GM23248 (cell line): ENCODE measurements around the gene TOX2. TPM values are rescaled to one million over a fixed set of nuclear protein-coding genes. Genes with fewer than 3 reads are reported as not detected.

ENCODE experiments used
- DNase-seq: peaks from one replicate; pipeline ENCODE4 v3.0.0-alpha.2; 2015
- H2AFZ ChIP-seq: fragments of 200-600 bp; sonication (generic); 2 replicates; pipeline ENCODE4 v1.6.1; 2016; ENCODE audit warnings: antibody characterized with exemption
- H3F3A ChIP-seq: fragments of 200-600 bp; sonication (generic); 2 replicates; pipeline ENCODE4 v1.6.1; 2016; ENCODE audit warnings: mild to moderate bottlenecking, antibody characterized with exemption, mixed run types; ENCODE audit not compliant: insufficient read depth
- H3K27ac ChIP-seq: fragments of 200-600 bp; sonication (generic); 2 replicates; pipeline ENCODE4 v1.5.1; 2016; ENCODE audit warnings: mild to moderate bottlenecking
- H3K27me3 ChIP-seq: fragments of 200-600 bp; sonication (generic); replicated peaks from 2 replicates; pipeline ENCODE4 v1.6.1; 2016; ENCODE audit warnings: mild to moderate bottlenecking; ENCODE audit not compliant: insufficient read depth
- H3K36me3 ChIP-seq: fragments of 200-600 bp; sonication (generic); 2 replicates; pipeline ENCODE4 v1.6.1; 2016; ENCODE audit warnings: low read depth, mild to moderate bottlenecking
- H3K4me1 ChIP-seq: fragments of 200-600 bp; sonication (generic); 2 replicates; pipeline ENCODE4 v1.6.1; 2016; ENCODE audit warnings: mild to moderate bottlenecking; ENCODE audit not compliant: insufficient read depth
- H3K4me2 ChIP-seq: fragments of 200-600 bp; sonication (generic); one replicate; pipeline ENCODE4 v1.6.1; 2016; ENCODE audit warnings: mild to moderate bottlenecking; ENCODE audit not compliant: unreplicated experiment
- H3K4me3 ChIP-seq: fragments of 200-600 bp; sonication (generic); 2 replicates; pipeline ENCODE4 v1.5.1; 2016; ENCODE audit warnings: mild to moderate bottlenecking
- H3K79me2 ChIP-seq: fragments of 200-600 bp; sonication (generic); 2 replicates; pipeline ENCODE4 v1.6.1; 2016; ENCODE audit warnings: mild to moderate bottlenecking; ENCODE audit not compliant: insufficient read depth
- H3K9ac ChIP-seq: fragments of 200-600 bp; sonication (generic); 2 replicates; pipeline ENCODE4 v1.6.1; 2016; ENCODE audit warnings: mild to moderate bottlenecking
- H3K9me2 ChIP-seq: fragments of 200-600 bp; sonication (generic); 2 replicates; pipeline ENCODE4 v1.6.1; 2016; ENCODE audit warnings: mixed run types, mild to moderate bottlenecking, moderate library complexity; ENCODE audit not compliant: insufficient read depth
- H3K9me3 ChIP-seq: fragments of 200-600 bp; sonication (generic); one replicate; pipeline ENCODE4 v1.6.1; 2017; ENCODE audit warnings: low read depth
- H4K20me1 ChIP-seq: fragments of 200-600 bp; sonication (generic); 2 replicates; pipeline ENCODE4 v1.6.0; 2016; ENCODE audit not compliant: insufficient read depth
- EZH2 ChIP-seq: fragments of 200-600 bp; sonication (generic); IDR thresholded peaks from 2 replicates; pipeline ENCODE4 v1.6.1; 2018; ENCODE audit warnings: antibody characterized with exemption, mild to moderate bottlenecking; ENCODE audit not compliant: insufficient read depth, poor library complexity, severe bottlenecking
- EZH2phosphoT487 ChIP-seq: fragments of 200-600 bp; sonication (generic); IDR thresholded peaks from 2 replicates; pipeline ENCODE4 v1.6.1; 2018; ENCODE audit warnings: antibody characterized with exemption, moderate library complexity, mild to moderate bottlenecking, low read depth; ENCODE audit not compliant: insufficient read depth
- WGBS, 2 experiments: methylation state at CpG; one replicate each; pipeline ENCODE4 v1.1.6; 2015 to 2017; ENCODE audit warnings: low lambda C conversion rate in 2 of 2, low coverage in 1 of 2; ENCODE audit errors: missing lambda C conversion rate in 2 of 2; 5-methylcytosine and 5-hydroxymethylcytosine counted together
- in situ Hi-C: fragments of 300-500 bp; cut with MboI; formaldehyde crosslinking; loops from 2 replicates; pipeline ENCODE4 v1.15.0; 2020
- polyA plus RNA-seq: library from polyadenylated mRNA; unstranded; fragments of >200 nt; fragmentation: Nextera tagmentation; extraction: Ambion mirVana; gene quantifications from 2 replicates; pipeline ENCODE4 v1.2.1, GENCODE V29; 2016
- total RNA-seq: library from RNA; depleted of rRNA; stranded (reverse); fragments of >200 nt; shearing (Covaris generic); gene quantifications from 2 replicates; pipeline ENCODE4 v1.2.3, GENCODE V29; 2014

TOX2 gene
- total and polyA plus RNA-seq, 2 experiments from 2014 or later = 0.97 to 15.9 TPM

- no peaks in the 10 kb centered on the region for H3K27me3 ChIP-seq
- H3F3A ChIP-seq = no peaks in the 10 kb centered on the region
- TF ChIP-seq EZH2 = no peak
- no peak for TF ChIP-seq EZH2phosphoT487
- H3K27ac ChIP-seq = no peak overlapping the region
- H4K20me1 ChIP-seq = no peaks in the 10 kb centered on the region
- H3K79me2 ChIP-seq = no peaks in the 10 kb centered on the region
- H2AFZ ChIP-seq = no peak overlapping the region
- DNase-seq = peak; percentile 53
- peak overlapping the region; percentile 24 for H3K4me2 ChIP-seq
- H3K36me3 ChIP-seq = no peaks in the 10 kb centered on the region
- in situ Hi-C loops = no loop called here
- H3K4me1 ChIP-seq = peaks cover 10% of the 10 kb centered on the region
- H3K9me2 ChIP-seq = no peaks in the 10 kb centered on the region
- WGBS, 2 experiments = 13 to 19% methylated on average over 9 of the region's 9 CpGs
- no peak overlapping the region for H3K4me3 ChIP-seq
- no peaks in the 10 kb centered on the region for H3K9me3 ChIP-seq
- 0 out of 2 replicates have a peak overlapping the region, but pooled peaks have one; percentile 12 for H3K9ac ChIP-seq
Observed at GRCh38 chr20:44026647-44027342, 112.1 kb downstream of the TOX2 start.

GRCh38 chr20:44027343-44028002 lies 112.8 kb downstream of the TOX2 start:
- WGBS, 2 experiments = 69 to 70% methylated on average over 11 of the region's 11 CpGs
- in situ Hi-C loops = no loop called here
- Histone ChIP-seq H3K4me3 (no peak overlapping the region), H3K79me2 (no peaks in the 10 kb centered on the region), H3K9me2 (no peaks in the 10 kb centered on the region), H3K9ac (no peak overlapping the region), H4K20me1 (no peaks in the 10 kb centered on the region), H3K9me3 (no peaks in the 10 kb centered on the region), H3K4me1 (peaks cover 10% of the 10 kb centered on the region), H2AFZ (no peak overlapping the region), H3K4me2 (no peak overlapping the region), H3K27ac (no peak overlapping the region), H3K36me3 (no peaks in the 10 kb centered on the region), H3K27me3 (no peaks in the 10 kb centered on the region), H3F3A (no peaks in the 10 kb centered on the region)
- no peak for DNase-seq
- TF ChIP-seq EZH2 = no peak
- no peak for TF ChIP-seq EZH2phosphoT487

- Histone ChIP-seq H3K27me3 (no peaks in the 10 kb centered on the region), H3K79me2 (no peaks in the 10 kb centered on the region), H3K4me2 (no peak overlapping the region), H4K20me1 (no peaks in the 10 kb centered on the region), H2AFZ (no peak overlapping the region), H3K27ac (no peak overlapping the region), H3K9me3 (no peaks in the 10 kb centered on the region), H3K36me3 (no peaks in the 10 kb centered on the region), H3K9ac (no peak overlapping the region), H3K4me1 (peaks cover 10% of the 10 kb centered on the region), H3F3A (no peaks in the 10 kb centered on the region), H3K9me2 (no peaks in the 10 kb centered on the region), H3K4me3 (no peak overlapping the region)
- in situ Hi-C loops = no loop called here
- peak; percentile 24 for DNase-seq
- WGBS, 2 experiments = 77 to 85% methylated on average over 7 of the region's 7 CpGs
- no peak for TF ChIP-seq EZH2phosphoT487
- no peak for TF ChIP-seq EZH2
Observed at GRCh38 chr20:44028003-44028730, 113.5 kb downstream of the TOX2 start.
